AG04449 (cell line): ENCODE results near the gene IL4I1.
"Not testable (repeated sequence)": the region's sequence is repeated elsewhere in the genome, so short reads cannot be mapped to it uniquely, and the experiment has no call there.

Source experiments
- CTCF ChIA-PET: fragments of 350-600 bp; formaldehyde crosslinking; extraction: SDS; loops from one replicate; lab custom pipeline; 2021; ENCODE audit warnings: antibody characterized with exemption; lab: Yijun Ruan, JAX
- POLR2A ChIA-PET: fragments of 400-600, 350-600 bp; formaldehyde crosslinking; extraction: SDS; loops from one replicate; lab custom pipeline; 2020; ENCODE audit warnings: antibody characterized with exemption, inconsistent platforms; lab: Yijun Ruan, JAX
- DNase-seq: peaks from one replicate; pipeline ENCODE4 v3.0.0-alpha.2; 2010; ENCODE audit warnings: low read depth, low spot score
- H3K4me3 ChIP-seq: 2 replicates; pipeline ENCODE4 v1.5.1; 2011; ENCODE audit warnings: low read depth, mild to moderate bottlenecking, control low read depth, low read length
- TF ChIP-seq, protein P1 (sequence below): IDR thresholded peaks from one replicate; pipeline ENCODE4 v1.5.1; 2011; ENCODE audit warnings: mild to moderate bottlenecking, moderate library complexity, low read length, control low read depth, inconsistent platforms; ENCODE audit not compliant: insufficient read depth; ENCODE audit errors: missing control alignments

The IL4I1 gene, protein sequence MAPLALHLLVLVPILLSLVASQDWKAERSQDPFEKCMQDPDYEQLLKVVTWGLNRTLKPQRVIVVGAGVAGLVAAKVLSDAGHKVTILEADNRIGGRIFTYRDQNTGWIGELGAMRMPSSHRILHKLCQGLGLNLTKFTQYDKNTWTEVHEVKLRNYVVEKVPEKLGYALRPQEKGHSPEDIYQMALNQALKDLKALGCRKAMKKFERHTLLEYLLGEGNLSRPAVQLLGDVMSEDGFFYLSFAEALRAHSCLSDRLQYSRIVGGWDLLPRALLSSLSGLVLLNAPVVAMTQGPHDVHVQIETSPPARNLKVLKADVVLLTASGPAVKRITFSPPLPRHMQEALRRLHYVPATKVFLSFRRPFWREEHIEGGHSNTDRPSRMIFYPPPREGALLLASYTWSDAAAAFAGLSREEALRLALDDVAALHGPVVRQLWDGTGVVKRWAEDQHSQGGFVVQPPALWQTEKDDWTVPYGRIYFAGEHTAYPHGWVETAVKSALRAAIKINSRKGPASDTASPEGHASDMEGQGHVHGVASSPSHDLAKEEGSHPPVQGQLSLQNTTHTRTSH

DNA sequence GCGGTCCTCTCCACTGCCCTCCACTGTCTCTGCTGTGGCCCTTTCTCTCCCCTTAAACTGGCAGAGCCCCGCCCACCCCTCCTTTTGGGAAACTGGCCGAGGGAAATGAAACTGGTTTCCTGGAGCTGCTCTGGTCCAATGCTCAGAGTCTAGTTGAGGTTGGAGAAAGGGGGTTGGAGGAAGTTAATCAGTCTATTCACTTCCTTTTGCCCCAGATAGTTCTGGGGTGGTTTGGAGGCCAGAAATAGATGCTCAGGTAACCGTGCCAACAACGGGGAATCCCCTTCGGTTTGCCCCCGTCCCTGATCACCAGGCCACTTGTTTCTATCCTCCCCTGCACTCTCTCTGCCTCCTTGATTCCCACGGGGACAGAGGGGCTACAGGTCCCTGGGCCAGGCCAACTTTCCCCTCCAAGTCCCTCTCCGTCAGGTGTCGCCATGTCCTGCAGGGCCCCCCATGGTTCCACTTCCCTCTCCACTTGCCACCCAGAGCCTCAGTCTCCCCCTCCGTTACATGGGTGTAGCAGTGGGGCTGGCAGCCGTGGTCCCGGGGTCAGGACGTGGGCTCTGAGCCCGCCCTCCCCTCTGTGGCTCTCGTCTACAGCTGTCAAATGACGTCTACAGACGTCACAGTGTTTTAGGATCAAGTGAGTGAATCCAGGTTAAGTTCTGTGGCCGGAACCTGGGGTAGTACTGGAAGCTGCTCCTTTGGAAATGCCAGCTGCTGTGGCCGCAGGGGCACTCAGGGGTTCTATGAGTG, at the start of gene IL4I1:
IL4I1 (minus strand) TSS at position 25 of the 759 bp plus-strand sequence. CDS start 727 bp downstream, outside the sequence.
- POLR2A ChIA-PET = interaction anchor here (0.9 kb wide), 1 partner anchor 20 kb away, joined by 3 read pairs; the partner anchor contains the start of genes AKT1S1 and TBC1D17

DNA sequence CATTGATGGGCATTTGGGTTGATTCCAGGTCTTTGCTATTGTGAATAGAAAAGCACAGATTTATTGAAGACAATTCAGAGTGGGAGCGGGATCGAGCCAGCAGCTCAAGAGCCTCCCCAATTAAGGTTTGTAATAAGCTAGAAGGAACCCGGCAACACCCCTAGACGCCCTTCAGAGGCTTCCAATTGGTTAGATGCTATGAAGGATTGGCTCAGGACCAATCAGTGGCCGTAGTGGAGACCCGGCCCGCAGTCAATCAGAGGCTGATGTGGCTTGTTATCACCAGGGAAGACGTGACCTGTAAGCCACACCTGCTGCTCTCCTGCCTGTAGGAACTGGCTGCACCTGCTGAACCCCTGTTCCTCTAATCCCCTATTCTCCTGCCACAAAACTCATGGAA, 49.7 kb upstream of the IL4I1 start:
- ChIA-PET POLR2A (no interaction called here), CTCF (interaction anchor here (1.2 kb wide), 1 partner anchor 189 kb away, joined by 3 read pairs; no protein-coding TSS in a partner anchor)
- TF ChIP-seq, protein P1, sequence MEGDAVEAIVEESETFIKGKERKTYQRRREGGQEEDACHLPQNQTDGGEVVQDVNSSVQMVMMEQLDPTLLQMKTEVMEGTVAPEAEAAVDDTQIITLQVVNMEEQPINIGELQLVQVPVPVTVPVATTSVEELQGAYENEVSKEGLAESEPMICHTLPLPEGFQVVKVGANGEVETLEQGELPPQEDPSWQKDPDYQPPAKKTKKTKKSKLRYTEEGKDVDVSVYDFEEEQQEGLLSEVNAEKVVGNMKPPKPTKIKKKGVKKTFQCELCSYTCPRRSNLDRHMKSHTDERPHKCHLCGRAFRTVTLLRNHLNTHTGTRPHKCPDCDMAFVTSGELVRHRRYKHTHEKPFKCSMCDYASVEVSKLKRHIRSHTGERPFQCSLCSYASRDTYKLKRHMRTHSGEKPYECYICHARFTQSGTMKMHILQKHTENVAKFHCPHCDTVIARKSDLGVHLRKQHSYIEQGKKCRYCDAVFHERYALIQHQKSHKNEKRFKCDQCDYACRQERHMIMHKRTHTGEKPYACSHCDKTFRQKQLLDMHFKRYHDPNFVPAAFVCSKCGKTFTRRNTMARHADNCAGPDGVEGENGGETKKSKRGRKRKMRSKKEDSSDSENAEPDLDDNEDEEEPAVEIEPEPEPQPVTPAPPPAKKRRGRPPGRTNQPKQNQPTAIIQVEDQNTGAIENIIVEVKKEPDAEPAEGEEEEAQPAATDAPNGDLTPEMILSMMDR = no peak
- DNase-seq = no peak
- no peak overlapping the region for H3K4me3 ChIP-seq

More for the DNA sequence above, at the start of gene IL4I1:
- TF ChIP-seq, protein P1 = no peak
- no peak within 1 kb of the TSS for H3K4me3 ChIP-seq
- CTCF ChIA-PET = no interaction called here
- DNase-seq = no peak

GRCh38 chr19:49944567-49944966, 47.9 kb upstream of the IL4I1 start:
- CTCF ChIA-PET = interaction anchor here (1.1 kb wide), 1 partner anchor 7 kb away, joined by 4 read pairs; no protein-coding TSS in a partner anchor
- POLR2A ChIA-PET, H3K4me3 ChIP-seq, DNase-seq: not testable (repeated sequence)

GRCh38 chr19:49940482-49940791, 43.8 kb upstream of the IL4I1 start:
- no peak overlapping the region for H3K4me3 ChIP-seq
- ChIA-PET POLR2A (no interaction called here), CTCF (interaction anchor here (0.8 to 2.0 kb wide), 2 partner anchors 14 to 196 kb away, joined by 3 to 6 read pairs; no protein-coding TSS in a partner anchor)
- TF ChIP-seq, protein P1 = no peak
- DNase-seq = no peak

DNA sequence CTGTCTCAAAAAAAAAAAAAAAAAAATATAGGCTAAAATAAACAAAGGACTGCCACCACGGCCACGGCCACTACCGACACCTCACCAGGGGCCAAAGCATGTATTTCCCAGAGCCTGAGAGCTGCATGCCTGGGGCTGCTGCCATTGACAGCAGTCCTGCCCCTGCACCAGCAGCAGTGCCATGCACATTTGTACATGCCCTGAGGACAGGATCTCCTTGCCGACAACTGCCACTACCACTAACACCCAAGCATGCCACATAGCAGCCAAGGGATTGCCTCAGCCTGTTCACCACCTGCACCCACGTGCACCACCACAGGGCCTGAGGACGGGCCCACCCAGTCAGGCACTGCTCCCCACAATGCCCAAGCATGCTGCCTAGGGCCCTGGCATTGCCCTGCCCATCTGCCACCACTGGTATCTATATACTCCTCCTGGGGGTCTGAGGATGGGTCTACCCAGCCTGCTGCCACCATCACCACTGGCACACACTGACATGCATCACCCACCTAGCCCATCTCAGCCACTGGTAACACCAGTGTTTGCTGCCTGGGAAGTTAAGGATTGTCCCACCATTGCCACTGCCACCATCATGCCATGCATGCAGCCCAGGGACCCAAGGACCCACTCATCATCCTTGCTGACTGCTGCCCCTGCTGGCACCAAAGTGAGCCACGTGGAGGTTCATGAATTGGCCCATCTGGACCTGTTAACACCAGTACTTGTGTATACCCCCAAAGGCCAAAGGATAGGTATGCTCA, 43.2 kb upstream of the IL4I1 start:
- TF ChIP-seq, protein P1 = no peak
- POLR2A ChIA-PET = no interaction called here
- DNase-seq = no peak
- CTCF ChIA-PET = interaction anchor here (1.1 to 6.5 kb wide), 5 partner anchors 14 to 196 kb away, joined by 3 to 72 read pairs (median 22); no protein-coding TSS in a partner anchor
- no peak overlapping the region for H3K4me3 ChIP-seq

GRCh38 chr19:49938662-49939061, 42.0 kb upstream of the IL4I1 start:
- no peak overlapping the region for H3K4me3 ChIP-seq
- ChIA-PET CTCF (interaction anchor here (1.1 to 6.5 kb wide), 12 partner anchors 11 to 668 kb away, joined by 3 to 72 read pairs (median 10); partner anchors contain the start of gene SIGLEC11), POLR2A (no interaction called here)
- no peak for DNase-seq
- TF ChIP-seq, protein P1 = no peak
